ENCODE results near the gene GRN. TPM values are rescaled to one million over a fixed set of nuclear protein-coding genes. Genes with fewer than 3 reads are reported as not detected.
"Not testable (repeated sequence)": the region's sequence is repeated elsewhere in the genome, so short reads cannot be mapped to it uniquely, and the experiment has no call there.

The GRN gene
- total RNA-seq, 1 donor from 2014 or later = 44.2 TPM

GRCh38 chr17:44360144-44360533, 15.0 kb downstream of the GRN start:
- intact Hi-C loops (cut with micrococcal nuclease) = no loop called here

- intact Hi-C loops (cut with micrococcal nuclease) = no loop called here
Measured at GRCh38 chr17:44360826-44361225, 15.7 kb downstream of the GRN start.

- intact Hi-C loops (cut with micrococcal nuclease) = no loop called here
Measured at GRCh38 chr17:44361292-44362260, 16.5 kb downstream of the GRN start.

- intact Hi-C loops (cut with micrococcal nuclease) = no loop called here
Measured at GRCh38 chr17:44362459-44362948, 17.4 kb downstream of the GRN start.

GRCh38 chr17:44362949-44363612, 18.0 kb downstream of the GRN start:
- intact Hi-C loops (cut with micrococcal nuclease) = no loop called here

DNA sequence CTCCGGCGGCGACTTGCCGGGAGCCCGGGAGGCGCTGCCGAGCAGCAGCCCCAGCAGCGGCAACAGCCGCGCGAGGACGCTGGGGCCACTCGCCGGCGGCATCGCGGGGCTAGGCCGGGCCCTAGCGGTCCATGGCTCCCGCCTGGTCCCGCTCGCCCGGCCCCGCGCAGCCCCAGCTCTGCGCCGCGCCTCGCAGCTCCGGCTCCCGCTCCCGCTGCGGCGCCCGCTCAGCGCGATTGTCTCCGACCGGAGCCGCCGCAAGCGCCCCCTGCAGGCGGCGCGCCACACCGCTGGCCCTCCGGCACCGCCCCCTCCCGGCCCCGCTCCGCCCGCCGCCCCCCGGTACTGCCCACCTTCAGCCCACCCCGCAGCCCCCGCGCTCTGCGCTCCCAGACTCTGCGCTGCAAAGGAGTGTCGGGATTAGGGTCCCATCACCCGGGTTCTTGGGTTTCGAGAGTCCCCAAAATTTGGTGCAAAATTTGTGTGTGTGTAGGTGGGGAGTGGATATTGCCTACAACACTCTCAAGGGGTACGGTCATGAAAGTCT, 18.6 kb downstream of the GRN start, which contains the start of gene FAM171A2:
Gene FAM171A2, minus strand, starts transcription at position 241 of the 547 bp plus-strand sequence. Its CDS starts 139 bp downstream, at position 102.
- intact Hi-C loops (cut with micrococcal nuclease) = no loop called here

GRCh38 chr17:44365051-44365450, 19.9 kb downstream of the GRN start:
- intact Hi-C loops (cut with micrococcal nuclease) = not testable (repeated sequence)

- intact Hi-C loops (cut with micrococcal nuclease) = no loop called here
Measured at GRCh38 chr17:44367231-44367979, 22.3 kb downstream of the GRN start.

GRCh38 chr17:44368391-44369243, 23.5 kb downstream of the GRN start:
- intact Hi-C loops (cut with micrococcal nuclease) = not testable (repeated sequence)

DNA sequence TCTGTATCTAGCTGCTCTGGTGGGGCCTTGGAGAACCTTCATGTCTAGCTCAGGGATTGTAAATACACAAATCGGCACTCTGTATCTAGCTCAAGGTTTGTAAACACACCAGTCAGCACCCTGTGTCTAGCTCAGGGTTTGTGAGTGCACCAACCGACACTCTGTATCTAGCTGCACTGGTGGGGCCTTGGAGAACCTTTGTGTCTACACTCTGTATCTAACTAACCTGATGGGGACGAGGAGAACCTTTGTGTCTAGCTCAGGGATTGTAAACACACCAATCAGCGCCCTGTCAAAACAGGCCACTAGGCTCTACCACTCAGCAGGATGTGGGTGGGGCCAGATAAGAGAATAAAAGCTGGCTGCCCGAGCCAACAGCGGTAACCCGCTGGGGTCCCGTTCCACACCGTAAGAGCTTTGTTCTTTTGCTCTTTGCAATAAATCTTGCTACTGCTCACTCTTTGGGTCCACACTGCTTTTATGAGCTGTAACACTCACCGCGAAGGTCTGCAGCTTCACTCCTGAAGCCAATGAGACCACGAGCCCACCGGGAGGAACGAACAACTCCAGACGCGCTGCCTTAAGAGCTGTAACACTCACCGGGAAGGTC, 24.4 kb downstream of the GRN start:
- intact Hi-C loops (cut with micrococcal nuclease) = not testable (repeated sequence)

- intact Hi-C loops (cut with micrococcal nuclease) = no loop called here
Measured at GRCh38 chr17:44372036-44372435, 26.9 kb downstream of the GRN start.

- intact Hi-C loops (cut with micrococcal nuclease) = no loop called here
Measured at GRCh38 chr17:44374306-44375195, 29.4 kb downstream of the GRN start.

DNA sequence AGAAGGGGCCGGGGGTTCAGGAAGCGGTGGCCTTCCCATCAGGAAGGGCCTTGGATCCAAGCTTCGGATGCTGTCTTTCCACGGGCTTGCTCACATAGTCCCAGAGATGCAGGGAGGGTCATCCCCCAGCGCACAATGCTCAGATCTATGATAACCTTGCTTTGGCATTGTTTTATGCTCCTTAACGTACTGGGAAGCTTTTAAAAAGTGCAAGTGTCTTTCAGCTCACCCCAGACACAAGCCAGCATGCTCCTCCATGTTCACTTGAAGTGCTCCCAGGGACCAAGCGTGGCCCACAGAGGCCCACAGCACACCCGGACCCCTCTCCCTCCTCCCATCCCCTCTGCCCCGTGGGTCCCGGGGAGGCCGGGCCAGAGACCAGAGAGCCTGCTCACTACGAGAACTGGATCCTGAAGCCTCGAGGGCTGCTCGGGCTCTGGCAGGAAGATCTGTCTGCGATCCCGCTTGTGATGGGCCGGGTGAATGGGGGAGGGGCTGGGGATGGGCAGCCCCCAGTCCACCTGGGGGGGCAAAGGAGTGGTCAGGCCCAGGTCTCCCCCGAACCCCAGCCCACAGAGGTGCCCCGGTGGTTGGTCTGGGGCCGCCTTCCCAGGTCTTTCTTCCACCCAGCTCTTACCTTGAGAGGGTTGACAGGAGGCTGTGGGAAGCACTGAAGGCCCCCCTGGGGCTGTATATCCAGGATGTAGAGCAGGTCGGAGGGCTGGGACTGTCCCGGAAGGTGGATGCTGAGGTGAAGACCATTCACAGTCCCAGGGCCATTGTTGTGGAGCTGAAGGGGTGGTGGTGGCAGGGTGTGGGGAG, 30.3 kb downstream of the GRN start:
- intact Hi-C loops (cut with micrococcal nuclease) = no loop called here

DNA sequence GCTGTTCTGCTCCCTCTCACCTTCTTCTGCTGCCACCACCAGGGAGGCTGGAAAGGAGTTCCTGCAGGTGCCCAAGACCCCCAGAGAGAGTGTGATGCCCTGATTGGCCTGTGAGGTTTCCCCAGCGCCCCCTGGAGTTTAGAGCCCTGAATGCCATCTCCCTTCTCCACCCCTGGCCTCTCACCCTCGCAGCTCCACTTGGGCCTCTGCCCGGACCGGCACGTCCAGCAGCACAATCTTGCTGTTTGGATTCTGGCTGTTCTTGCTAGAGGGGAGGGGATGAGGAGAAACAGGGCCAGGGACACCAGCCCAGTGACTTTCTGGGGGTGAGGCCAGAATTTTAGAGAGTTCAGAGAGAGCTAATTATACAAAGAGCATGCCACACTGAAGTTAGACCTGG, 31.0 kb downstream of the GRN start:
- intact Hi-C loops (cut with micrococcal nuclease) = no loop called here

DNA sequence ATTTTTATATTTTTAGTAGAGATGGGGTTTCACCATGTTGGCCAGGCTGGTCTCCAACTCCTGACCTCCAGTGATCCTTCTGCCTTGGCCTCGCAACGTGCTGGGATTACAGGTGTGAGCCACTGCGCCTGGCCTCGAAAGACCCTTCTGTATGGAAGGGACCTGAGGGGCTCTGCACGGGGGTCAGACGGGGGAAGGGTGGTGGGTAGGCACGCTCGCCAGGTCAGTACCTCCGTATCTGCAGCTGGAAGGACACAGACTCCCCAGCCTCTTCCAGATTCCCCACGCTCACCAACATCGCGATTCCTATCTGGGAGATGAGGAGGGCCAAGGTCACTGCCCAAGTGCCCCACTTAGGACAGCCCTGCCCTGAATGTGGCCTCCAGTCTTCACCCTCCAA, 31.7 kb downstream of the GRN start:
- intact Hi-C loops (cut with micrococcal nuclease) = no loop called here

GRCh38 chr17:44378171-44378705, 33.1 kb downstream of the GRN start:
- intact Hi-C loops (cut with micrococcal nuclease) = no loop called here

DNA sequence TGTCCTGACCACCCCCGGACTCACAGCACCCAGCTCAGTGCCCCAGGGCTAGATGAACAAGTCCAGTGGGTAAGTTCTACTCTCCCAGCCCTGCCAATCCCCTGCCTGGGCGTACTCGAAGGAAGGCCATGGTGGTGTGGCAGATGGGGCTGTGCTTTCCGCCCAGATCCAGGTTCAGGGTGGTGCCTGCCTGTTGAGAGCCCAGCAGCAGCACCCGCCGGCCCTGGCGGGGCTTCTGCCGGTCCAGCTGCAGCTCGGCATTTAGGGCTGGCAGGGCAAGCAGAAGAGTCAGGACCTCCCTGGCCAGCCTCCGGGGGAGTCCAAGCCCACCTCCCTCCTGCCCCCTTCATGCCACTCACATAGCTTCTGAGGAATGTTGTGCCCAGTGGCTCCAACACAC, 34.8 kb downstream of the GRN start:
- intact Hi-C loops (cut with micrococcal nuclease) = no loop called here

DNA sequence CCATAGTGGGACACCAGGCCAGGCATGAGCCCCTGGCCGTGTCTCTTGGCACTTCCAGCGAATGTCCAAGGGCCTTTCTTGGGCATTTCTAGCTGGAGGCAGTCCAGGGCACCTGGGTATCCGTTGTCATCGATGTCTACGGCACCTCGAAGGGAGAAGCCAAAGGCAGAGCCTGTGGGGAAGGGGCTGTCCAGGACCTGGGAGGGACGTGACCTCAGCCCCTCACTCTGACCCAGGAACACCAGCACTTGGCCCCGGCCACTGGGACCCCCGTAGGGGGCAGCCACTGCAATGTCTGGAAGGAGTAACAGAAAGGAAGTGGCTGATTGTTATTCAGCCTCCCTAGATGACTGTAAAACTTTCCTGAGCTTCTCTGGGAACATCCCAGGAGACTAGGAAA, 35.7 kb downstream of the GRN start:
- intact Hi-C loops (cut with micrococcal nuclease) = no loop called here

Measured in T-helper 2 cell treated with Interferon-gamma antibody and Interleukin-4, amounts not matched to agents 100 ng/mL and 5 ng/mL, for 36 hours (primary cell).